Gastroesophageal sphincter (tissue), 3 donors: Measurements from ENCODE around the gene RGS14.

Experiments used
- POLR2A ChIP-seq, 2 donors: fragments of 450-650 bp; IDR thresholded peaks; one replicate each; pipeline ENCODE4 v1.6.1; 2017; ENCODE audit warnings: antibody characterized with exemption in 2 of 2, mild to moderate bottlenecking in 2 of 2, moderate library complexity in 1 of 2
- TF ChIP-seq, protein P1 (sequence below), 4 experiments: fragments of 200-600 bp in 2 of 4; fragments of 450-650 bp in 2 of 4; sonication (generic) in 1 of 4; IDR thresholded peaks; one replicate each; pipeline ENCODE4 v1.5.1; 2017 to 2019; ENCODE audit warnings: antibody characterized with exemption in 4 of 4, mild to moderate bottlenecking in 2 of 4, moderate library complexity in 2 of 4

- TF ChIP-seq, protein P1, sequence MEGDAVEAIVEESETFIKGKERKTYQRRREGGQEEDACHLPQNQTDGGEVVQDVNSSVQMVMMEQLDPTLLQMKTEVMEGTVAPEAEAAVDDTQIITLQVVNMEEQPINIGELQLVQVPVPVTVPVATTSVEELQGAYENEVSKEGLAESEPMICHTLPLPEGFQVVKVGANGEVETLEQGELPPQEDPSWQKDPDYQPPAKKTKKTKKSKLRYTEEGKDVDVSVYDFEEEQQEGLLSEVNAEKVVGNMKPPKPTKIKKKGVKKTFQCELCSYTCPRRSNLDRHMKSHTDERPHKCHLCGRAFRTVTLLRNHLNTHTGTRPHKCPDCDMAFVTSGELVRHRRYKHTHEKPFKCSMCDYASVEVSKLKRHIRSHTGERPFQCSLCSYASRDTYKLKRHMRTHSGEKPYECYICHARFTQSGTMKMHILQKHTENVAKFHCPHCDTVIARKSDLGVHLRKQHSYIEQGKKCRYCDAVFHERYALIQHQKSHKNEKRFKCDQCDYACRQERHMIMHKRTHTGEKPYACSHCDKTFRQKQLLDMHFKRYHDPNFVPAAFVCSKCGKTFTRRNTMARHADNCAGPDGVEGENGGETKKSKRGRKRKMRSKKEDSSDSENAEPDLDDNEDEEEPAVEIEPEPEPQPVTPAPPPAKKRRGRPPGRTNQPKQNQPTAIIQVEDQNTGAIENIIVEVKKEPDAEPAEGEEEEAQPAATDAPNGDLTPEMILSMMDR (IDR thresholded peaks at IDR 0.05), result no peak
- TF ChIP-seq POLR2A (IDR thresholded peaks at IDR 0.05), result no peak
Measured at GRCh38 chr5:177308740-177309139, 49.0 kb upstream of the RGS14 start.
